Inferior parietal cortex (tissue), 1 donor: ENCODE results near the gene VDAC1.

Experiments
- DNase-seq: peaks from one replicate; pipeline ENCODE4 v3.0.0-alpha.2; 2016; ENCODE audit errors: extremely low spot score

Gene VDAC1

GRCh38 chr5:133926489-133927299 lies 78.1 kb downstream of the VDAC1 start:
- DNase-seq: no peak

GRCh38 chr5:133925866-133926488 lies 78.8 kb downstream of the VDAC1 start:
- DNase-seq: no peak

- no peak for DNase-seq
Observed at GRCh38 chr5:133925269-133925668, 79.5 kb downstream of the VDAC1 start.

- DNase-seq: no peak
Observed at GRCh38 chr5:133924221-133924920, 80.4 kb downstream of the VDAC1 start.

- DNase-seq: no peak
Observed at GRCh38 chr5:133921979-133922378, 82.8 kb downstream of the VDAC1 start.
